Measurements from ENCODE around the gene SLC6A19.

DNA sequence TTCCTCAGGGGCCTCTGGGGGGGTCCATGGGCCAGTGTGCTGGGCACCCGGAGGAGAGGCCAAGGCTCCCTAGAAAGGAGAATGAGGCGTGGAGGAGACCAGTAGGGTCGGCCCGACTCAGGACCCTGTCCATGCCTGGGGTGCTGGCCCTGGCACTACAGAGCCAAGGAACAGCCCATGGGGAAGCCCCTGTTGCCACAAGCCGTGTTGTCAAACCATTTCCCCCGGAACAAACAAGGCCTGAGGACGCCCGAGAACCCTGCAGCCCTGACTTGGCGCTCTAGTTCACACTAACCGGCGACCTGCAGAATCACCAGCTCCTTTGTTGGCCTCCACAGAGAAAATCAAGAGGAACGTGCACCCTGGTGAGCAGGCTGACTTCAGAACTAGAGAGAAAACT is 48.0 kb upstream of the SLC6A19 start:
- TF ChIP-seq ETV6 (CRISPR knock-in tag; IDR thresholded peaks at IDR 0.05) (no peak), CTCF (IDR thresholded peaks at IDR 0.05) (no peak), FOXK1 (CRISPR knock-in tag; IDR thresholded peaks at IDR 0.05) (no peak), ZNF671 (CRISPR knock-in tag; IDR thresholded peaks at IDR 0.05) (no peak), ZNF219 (CRISPR knock-in tag; IDR thresholded peaks at IDR 0.05; ENCODE audit: borderline replicate concordance) (no peak)
- TF ChIP-seq, protein P1, sequence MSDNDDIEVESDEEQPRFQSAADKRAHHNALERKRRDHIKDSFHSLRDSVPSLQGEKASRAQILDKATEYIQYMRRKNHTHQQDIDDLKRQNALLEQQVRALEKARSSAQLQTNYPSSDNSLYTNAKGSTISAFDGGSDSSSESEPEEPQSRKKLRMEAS (CRISPR knock-in tag; IDR thresholded peaks at IDR 0.05): no peak
- TF ChIP-seq, protein P2, sequence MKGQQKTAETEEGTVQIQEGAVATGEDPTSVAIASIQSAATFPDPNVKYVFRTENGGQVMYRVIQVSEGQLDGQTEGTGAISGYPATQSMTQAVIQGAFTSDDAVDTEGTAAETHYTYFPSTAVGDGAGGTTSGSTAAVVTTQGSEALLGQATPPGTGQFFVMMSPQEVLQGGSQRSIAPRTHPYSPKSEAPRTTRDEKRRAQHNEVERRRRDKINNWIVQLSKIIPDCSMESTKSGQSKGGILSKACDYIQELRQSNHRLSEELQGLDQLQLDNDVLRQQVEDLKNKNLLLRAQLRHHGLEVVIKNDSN (CRISPR knock-in tag; IDR thresholded peaks at IDR 0.05): no peak
